SK-N-DZ (cell line): ENCODE data around the gene TMEM134.

ENCODE experiments used
- DNase-seq: peaks from one replicate; pipeline ENCODE4 v3.0.0-alpha.2; 2015; ENCODE audit warnings: low spot score

TMEM134 gene

DNA sequence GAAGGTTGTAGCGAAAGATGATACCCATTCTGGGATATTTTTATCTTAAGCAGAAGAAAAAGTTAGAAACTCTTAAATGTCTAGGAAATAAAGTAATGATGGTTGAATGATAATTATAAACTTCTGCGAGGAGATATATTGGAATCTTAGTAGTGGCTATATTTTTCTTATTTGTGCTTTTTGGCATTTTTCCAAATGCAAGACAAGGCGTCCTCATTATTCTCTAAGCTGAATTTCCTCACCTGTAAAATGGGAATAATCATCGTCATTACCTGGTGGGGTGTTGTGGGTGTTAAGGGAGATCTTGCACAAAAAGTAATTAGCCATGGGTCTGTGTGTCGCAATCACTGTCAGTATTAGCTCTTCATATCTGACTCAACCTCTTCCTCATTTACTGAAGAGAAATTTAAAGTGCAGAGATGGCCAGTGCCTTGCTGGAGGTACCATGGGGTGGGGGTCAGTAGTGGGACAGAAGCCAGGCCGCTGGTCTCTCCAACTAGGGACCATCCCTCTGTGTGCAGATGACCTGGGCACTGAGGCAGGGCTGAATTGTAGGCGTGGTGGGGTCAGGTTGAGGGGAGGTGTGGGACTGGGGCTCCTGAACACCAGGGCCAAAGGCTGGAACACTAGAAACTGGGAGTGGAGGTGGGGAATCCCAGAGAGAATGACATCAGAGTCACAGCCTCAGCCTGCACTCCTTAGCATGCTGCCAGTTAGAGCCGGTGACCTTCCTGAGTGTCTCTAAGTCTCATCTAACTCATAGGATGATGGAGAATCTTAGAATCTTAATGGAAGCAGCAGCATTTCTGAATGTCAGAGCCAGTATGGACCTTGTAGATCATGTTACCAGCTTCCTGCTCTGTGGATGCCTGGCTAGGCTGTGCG lies 32.0 kb upstream of the TMEM134 start:
- DNase-seq, result no peak

DNA sequence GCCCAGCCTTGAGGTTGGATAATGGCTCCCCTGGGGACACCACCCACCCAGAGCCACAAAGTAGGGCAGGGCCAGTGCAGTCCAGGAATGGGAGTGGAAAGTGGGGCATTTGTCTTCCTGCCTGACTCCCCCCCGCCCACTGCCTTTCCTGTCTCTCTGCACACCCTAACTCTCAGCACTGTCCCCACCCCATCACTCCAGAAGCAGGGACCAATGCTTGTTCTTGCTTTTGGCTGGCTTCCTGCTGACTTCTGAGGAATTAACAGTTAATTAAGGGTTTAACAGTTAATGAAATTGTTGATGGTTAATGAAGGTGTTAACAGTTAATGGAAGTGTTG lies 31.4 kb upstream of the TMEM134 start:
- DNase-seq, result no peak

DNA sequence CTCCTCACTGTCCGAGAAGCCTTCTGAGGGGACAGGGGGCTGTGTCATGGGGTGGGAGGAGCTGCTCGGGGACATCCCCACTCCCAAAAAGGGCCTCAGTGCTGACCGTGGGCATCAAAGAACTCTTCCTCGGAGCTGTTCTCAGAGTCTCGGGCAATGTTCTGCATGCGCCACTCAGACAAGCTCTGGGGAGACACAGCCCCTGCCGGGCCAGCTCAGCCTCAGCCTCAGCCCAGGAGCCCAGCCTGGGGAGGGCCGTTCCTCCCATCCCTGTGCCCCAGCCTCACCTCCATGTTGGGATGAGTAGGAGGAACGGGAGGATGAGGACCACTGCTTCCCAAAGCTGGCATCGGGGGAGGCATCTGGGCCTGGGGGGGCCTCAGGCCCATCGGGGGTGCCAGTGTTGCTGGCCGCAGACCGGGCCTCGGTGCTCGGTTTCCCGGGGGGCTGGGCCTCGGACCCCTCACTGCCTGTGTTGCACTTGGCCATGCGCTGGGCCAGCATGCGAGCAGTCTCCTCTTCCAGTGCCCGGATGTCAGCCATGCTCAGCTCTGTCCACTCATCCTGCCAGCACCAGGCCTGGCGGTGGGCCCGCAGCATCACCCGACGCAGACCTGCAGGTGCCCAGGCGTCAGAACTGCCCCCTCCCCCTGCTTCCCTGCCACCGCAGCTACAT lies 30.9 kb upstream of the TMEM134 start:
- DNase-seq, result no peak

DNA sequence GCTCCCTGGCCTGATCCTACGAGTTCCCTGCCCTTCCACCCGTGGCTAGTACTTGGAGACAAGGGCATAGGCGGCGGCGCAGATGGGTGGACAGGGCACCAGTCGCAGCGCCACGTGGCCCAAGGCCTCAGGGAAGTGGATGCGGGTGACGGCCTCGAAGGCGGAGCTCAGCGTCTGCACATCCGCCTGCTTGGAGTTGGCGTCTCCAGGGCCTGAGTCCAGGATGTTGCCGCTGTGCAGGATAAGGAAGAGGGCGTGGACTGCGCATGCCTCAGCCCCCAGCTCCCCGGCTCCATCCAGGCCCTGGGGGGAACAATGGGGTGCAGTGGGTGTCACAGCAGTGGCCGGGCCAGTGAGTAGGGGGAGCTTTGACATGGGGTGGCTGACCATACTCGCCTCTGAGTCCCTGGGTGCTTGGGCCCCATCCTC lies 29.5 kb upstream of the TMEM134 start:
- DNase-seq, result no peak

DNA sequence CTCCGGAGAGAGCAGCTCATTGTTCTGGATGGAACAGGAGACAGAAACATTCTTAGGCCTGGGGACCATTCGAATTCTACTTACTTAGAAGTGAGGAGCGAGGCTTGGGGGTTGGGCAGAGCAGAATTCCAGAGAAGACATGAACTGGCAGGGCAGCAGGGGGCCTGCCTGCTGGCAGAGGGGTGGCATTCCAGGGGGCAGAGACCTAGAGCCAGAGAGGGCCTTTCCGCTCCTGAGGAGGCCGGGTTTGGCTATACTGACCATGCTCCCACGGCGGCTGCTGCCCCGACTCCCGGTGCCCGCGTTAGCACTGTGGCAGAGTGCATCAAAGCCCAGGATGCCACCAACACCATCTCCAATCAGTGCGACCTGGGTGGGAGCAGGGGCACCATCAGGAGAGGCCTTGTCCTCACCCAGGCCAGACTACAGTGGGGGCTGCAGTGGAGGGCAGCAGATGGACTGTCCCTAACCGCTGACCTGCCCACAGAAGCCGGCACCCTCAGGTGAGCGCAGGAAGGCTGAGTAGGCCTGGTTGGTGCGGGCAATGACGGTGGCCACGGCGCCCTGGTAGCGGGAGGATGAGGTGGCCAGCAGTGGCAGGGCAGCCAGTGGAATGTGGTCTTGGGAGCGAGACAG lies 28.7 kb upstream of the TMEM134 start:
- no peak for DNase-seq

DNA sequence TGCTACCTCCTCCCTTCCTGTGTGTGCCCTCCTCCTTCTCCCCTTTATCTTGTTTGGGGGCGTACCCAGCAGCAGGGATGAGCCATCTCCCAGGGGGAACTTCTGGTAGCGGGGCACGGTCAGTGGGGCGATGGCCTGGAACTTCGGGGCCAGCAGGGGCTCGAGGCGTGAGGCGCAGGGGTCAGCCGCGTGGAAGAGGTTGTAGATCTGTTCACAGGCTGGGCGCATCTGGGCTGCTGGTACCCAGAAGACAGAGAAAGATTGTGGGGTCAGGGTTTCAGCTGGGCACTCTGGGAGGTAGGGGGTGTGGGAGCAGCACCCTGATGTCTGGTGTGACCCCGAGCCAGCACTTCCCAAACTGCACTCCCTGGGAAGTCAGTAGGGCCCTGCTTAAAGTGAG lies 27.1 kb upstream of the TMEM134 start:
- no peak for DNase-seq

DNA sequence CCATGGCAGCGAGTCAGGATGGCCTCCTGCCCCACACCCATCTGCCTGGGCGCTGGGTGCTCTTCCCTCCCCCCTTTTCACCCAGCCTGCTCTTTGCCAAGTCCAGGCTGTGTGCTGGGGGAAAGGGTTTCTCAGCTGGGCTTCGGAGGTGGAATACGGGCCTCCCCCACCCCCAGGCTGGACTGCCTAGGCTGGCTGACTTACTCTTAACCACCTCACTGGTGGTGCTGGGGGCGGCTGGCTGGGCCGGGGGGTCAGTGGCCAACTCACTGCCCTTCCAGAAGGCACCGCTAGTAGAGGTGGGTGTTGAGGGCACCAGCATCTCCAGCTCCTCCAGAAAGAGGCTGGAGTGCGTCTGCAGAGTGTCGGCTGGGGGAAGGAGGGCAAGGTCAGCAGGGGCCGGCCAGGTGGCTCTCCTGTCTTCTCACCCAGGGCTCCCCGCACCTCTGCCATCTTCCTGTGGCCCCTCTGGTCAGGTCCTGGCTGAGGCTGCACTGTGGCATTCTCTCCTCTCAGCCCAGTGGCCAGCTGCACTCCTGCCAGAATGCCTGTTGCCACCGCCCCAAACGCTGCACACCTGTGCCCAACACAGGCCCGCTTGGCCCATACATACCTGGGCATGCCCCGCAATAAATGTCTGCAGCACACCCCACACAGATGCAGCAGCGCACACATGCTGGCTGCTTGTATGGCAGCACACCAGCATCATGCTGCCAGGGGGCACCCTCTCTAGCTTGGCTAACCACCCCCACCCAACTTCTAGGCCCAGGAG lies 26.4 kb upstream of the TMEM134 start:
- no peak for DNase-seq

DNA sequence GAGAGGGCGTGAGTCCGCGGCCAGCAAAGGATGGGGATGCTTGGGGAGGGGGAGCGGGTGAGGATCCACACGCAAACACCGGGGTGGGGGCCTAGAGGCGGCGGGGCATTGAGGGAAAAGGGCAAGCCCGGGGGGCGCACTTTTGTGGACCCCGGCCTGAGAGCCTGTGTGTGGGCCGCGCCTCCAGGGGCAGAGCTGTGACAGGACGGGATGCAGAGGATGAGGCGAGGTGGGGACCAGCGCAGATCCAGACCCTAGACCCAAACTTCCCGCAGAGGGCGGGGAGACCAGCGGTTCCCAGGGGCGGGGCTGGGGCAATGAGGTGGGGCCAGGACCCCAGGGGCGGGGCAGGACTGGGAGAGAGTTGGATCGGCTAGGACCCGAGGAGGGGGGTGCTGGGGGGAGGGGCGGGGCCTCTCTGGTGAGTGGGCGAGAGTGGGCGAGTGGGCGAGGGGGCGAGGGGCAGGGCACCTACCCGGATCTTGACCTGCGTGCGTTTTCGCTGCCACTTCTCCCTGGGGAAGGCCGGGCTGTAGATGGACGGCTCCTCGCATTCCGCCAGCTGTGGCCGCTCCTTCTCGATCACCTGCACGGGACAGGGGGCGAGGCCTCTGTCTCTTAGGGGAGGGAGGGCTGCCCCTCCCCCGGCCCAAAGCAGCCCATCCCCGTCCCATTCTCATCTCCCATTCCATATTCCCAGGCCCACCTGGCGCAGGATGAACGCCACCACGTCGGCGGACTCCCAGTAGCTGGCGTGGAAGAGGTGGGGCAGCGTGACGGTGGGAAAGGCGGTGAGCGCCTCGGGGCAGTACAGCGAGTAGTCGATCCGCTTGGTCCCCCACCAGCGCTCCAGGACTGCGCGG lies 25.6 kb upstream of the TMEM134 start:
- DNase-seq, result no peak

DNA sequence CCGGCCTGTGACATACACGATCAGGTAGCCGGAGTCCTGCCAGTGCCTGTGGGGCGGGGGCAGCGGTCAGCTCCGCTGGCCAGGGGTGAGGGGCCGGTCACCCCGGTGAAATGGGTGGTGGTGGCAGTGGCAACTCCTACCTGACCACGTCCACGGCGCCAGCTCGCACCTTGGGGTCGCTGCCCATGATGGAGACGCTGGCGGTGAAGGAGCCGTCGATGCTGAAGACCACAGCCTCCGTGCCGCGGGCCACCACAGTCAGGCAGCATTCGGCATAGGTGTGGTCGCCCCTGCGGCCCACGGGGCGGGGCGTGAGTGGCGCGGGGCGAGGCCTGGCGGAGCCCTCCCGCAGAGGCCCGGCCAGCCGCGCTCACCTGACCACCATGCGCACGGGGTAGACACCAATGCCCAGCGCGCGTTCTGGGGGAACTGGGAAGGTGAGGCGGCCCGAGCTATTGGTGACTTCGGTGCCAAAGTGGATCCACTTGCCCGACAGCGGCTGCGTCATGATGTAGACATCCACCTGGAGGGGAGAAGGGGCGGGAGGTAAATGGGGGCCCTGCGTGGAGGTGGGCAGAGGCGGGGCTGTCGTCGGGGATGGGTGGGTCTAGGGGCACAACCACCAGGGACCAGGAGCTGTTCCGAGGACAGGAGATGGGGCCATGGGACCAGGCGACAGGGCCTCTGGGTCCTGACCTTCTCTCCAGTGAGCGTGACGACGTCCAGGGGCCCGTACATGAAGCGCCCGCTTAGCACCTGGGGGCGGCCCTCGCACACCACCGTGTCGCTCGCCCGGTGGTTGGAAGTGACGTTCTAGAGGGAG lies 24.7 kb upstream of the TMEM134 start:
- DNase-seq, result no peak

DNA sequence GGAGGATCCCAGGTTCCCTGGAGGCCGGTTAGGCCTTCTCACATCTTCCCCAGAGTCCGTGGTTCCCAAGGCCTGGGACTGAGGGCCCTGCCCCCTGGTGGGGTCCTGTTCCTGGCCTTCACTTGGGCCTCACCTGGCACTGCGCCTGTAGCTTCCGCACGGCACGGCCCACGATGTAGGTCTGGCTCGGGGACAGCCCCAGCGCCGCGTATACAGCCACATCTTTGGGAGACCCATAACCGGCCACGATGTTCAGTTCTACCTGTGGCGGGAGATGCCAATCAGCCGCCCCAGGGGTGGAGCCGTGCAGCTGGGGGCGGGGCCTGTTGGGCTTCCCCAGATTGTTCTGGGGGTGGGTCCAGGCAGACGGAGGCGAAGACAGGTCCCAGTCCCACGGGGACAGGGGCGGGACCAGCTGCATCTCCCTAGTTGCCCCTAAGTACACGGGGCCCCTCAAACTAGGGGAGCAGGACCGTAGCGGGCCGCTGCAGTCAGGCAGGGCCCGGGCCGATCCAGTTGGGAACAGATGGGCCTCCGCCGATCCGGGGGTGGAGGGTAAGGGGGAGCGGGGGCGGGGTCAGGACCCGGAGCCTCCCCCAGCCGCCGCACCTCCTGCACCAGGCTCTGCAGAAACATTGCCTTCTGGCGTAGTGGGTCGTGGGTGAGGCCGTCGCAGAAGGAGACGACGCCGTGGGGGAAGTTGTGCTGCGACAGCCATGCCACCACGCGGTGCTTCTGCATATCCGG lies 23.9 kb upstream of the TMEM134 start:
- no peak for DNase-seq

DNA sequence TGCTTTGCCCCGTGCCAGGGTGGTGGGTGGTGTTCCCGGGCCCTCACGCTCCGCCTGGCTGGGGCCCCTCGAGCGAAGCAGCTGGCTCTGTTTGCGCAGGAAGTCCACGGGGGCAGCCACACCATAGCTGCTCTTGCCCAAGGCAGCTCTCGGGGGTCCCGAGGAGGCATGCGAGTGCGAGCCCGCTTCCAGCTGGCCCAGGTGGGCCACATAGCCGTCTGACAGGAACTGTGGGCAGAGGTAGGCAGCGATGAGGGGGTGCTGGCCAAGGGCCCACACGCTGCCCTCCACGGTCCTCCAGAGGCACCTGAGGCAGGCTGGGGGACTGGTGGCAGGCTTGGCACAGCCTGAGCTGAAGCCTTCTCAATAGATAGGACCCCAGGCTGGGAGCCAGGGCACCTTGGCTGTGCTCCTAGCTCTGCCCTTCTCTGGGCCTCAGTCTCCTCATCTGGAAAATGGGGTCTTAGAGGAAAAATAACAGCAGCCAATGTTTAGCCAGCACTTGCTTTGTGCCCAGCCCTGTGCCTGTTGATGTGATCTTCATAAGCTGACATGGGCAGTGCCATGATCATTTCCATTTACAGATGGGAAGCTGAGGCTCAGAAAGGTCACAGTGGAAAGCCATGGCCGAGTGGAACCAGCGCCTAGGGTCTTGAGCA lies 23.1 kb upstream of the TMEM134 start:
- DNase-seq, result no peak

DNA sequence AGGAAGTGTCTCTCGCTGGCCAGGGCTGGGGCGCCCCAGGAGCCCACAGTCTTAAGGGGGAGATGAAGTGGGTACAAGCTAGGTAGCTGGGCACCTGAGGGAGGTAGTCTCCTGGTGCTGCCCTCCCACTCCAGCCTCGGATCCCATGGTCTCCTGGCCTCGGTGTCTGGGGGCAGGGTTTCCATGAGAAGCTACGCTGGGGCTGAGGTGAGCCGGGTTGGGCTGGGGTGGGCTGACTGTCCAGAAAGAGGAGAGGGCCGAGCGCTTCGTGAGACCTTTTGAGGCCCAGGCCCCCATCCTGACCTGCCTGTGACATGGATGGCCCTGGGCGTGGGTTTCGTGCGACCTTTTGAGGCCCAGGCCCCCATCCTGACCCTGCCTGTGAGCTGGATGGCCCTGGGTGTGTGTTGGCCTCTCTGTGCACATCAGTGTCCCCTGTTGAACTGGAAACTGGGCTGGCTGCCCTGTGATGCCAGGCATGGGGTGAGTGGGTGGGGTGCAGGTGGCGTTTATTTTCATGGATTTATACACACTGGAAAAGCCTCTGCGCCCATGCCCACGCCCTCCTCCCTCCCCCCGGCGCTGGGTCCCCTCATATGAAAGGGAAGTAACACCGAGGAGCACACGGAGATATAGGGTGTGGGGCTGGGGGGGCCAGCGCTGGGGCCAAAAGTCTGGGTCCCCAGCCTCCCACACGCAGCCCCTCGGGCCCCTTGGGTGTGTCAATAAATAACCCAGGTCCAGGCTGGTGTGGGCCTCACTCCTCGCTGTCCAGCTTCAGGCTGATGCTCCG lies 22.4 kb upstream of the TMEM134 start:
- DNase-seq, result no peak

DNA sequence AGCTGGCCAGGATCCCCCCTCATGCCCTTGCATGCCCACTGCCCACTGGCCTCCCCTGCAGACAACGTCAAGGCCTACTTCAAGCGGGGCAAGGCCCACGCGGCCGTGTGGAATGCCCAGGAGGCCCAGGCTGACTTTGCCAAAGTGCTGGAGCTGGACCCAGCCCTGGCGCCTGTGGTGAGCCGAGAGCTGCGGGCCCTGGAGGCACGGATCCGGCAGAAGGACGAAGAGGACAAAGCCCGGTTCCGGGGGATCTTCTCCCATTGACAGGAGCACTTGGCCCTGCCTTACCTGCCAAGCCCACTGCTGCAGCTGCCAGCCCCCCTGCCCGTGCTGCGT lies 21.6 kb upstream of the TMEM134 start:
- no peak for DNase-seq

DNA sequence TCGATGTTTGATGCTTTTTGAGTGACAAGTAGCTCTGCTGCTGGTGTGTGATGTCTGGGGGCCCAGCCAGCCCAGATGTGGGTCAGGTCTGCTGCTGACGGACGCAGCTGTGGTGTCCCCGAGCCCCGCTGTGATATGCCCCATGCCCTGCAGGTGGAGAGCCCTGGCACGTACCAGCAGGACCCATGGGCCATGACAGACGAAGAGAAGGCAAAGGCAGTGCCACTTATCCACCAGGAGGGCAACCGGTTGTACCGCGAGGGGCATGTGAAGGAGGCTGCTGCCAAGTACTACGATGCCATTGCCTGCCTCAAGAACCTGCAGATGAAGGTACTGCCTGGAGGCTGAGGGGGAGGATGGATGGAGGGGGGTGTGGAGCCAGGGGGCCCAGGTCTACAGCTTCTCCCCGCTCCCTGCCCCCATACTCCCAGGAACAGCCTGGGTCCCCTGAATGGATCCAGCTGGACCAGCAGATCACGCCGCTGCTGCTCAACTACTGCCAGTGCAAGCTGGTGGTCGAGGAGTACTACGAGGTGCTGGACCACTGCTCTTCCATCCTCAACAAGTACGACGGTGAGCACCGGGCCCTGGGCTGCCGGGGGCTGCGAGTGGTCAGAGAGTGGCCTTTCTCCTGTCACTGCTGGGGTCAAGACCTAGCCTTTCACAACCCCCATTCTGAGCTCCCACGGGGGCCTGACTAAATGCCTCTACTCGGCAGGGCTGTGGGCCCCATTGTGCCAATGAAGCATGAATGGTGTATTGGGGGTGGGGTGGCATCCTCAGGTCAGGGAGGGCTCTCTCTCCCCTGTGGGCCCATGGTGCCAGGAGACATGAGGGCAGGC lies 21.1 kb upstream of the TMEM134 start:
- no peak for DNase-seq

DNA sequence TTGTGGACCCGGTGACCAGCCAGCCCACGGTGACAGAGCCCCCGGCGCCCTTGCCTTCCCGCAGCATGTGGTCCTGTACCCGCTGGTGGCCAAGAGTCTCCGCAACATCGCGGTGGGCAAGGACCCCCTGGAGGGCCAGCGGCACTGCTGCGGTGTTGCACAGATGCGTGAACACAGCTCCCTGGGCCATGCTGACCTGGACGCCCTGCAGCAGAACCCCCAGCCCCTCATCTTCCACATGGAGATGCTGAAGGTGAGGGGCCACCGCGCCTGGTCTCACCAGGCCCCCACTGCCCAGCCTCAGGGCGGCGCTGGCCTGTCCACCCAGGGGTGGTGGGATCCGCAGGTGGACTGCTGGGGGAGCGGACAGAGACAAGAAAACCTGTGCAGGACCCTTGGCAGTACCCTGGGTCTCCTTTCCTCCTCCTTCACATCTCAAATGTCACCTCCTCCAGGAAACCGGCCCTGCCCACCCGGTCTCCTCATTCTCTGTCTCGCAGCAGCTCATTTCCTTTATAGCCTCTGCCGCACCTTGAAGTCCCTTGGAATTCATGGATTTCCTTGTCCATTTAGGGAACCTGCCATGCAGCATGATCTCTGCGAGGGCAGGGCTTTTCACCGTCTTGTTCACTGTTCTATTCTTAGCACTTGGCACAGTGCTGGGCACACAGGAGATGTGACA lies 20.3 kb upstream of the TMEM134 start:
- no peak for DNase-seq

DNA sequence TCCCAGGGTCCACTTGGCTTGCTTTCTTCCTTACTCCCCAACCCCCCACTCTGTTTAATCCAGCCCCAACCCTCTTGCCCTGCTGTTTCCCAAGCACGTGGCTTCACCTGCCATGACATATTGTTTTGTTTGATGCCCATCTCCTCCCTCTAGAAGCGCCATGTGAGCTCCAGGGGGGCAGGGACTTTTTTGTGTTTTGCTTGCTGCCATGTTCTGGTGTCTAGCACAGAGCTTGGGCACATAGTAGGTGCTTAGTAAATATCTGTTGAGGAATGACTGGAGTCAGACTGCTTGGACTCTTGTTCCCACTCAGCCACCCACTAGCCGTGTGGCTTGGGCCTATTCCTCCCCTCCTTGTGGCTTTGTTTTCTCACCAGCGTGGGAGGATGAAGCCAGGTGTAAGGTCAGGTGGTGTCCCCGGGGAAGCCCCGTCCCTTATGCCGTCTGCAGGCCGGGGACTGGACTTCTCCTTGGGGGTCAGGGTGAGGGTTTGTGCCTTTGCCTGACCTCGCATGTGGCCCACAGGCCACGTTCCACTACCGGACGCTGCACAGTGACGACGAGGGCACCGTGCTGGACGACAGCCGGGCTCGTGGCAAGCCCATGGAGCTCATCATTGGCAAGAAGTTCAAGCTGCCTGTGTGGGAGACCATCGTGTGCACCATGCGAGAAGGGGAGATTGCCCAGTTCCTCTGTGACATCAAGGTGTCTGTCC lies 17.6 kb upstream of the TMEM134 start:
- no peak for DNase-seq
